Activated CD8-positive, alpha-beta memory T cell treated with anti-CD3 and anti-CD28 coated beads, Interleukin-2, amount 50 U/mL, for 48 hours (primary cell): ENCODE results near the gene N4BP2.

Experiments
- DNase-seq: peaks from one replicate; pipeline ENCODE4 v3.0.0-alpha.2; 2020

N4BP2 gene

DNA sequence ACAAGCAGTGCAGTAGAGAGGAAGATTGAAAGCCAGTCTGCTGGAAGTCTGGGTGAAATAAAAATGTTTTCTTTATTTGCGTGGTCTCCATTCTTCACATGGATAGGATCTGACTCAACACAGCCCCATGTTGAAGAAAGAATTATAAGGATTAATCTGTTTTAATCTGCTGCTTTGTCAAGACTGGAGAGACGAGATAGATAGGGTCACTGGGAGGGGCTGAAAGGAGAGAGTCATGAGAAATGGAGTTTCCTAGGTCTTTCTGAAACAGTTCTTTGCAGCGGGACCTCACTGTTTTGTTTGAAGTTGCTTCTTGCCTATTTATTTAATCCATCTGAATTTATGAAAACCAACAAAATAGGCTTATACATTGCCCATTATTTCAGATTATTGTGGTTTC lies 107.8 kb downstream of the N4BP2 start:
- no peak for DNase-seq

DNA sequence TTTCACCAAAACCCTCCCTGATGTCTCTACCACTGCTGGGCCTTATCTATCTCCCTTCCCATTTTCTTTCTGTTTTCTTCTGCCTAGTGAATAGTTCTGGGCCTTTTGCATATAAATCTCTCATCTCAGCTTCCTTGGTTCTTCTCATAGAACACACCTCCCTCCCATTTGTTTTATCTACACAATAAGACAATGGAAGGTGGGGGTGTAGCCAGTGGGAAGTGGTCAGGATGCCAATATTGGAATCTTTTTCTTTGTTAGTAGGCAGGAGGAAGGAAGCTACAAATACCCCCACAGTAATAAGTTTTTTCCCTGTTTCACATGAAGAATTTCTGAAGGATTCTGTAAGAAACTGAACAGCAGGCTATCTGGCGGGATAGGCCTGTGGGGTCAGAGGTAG lies 109.3 kb downstream of the N4BP2 start:
- no peak for DNase-seq

DNA sequence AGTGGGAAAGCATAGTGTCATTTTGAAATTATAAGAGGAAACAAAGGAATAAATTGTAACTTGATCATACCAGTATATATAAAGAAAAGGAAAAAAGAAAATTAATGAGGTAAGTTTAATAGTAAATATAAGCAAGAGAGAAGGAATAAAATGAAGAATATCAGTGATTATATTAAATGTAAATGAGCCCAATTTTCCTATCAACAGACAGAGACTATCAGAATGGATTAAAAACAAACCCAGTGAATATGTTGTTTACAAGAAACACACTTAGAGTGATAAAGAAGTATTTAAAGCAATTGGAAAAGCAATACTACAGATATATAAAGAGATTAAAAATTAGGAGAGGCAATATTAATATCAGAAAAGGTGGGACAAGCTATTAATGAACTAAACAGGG lies 111.4 kb downstream of the N4BP2 start:
- DNase-seq: no peak

DNA sequence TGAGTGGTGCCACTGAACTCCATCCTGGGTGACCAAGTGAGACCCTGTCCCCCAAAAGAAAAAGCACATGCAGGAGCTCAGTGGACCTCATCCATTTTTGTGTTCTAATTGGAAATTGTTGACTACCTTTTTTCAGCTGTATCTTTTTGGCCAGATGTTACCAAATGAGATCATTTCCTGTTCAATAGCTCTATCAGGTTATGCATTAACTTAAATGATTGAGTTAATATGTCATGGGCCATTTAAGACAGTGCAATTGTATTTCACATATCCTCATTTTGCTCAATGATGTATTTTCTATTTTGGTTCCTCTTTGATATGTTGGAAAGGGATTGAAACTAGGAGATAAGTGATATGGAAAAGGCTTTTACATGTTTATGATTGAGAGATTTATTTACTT lies 113.9 kb downstream of the N4BP2 start:
- DNase-seq: no peak

DNA sequence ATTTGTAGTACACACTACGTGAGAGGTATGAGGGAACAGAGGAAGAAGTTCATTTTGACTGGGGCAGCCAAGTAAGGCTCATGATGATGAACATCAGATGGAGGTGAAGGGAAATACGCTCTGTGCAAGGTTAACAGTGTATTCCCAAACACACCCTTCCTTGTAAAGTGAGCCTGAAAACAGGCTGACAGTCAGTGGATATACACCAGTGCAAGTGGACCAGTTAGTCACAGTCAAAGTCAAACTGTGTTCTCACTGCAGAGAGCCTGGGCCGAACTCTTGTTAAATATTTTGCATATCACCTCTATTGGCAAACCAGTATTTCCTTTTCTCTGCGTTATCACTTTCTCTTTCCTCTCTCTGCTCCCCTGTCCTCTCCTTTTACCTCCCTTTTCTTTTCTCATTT lies 116.8 kb downstream of the N4BP2 start:
- DNase-seq: no peak

DNA sequence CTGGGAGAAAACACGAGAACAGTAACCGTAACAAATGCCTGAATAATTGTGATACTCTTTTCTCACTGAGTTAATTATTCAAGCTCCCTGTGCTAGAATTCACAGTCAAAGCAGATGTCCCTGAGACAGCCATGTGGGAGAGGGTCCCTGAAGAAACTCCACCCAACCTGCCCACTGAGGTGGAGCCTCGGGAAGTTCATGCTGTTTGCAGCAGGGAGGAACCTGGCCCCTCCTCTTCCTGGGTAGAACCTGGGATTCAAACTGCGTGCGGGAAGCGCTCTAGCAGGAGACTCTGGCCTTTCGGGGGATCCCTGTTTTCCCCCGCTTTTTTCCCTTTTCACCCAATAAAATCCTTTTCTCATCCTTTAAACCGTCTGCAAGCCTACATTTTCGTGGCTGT lies 120.0 kb downstream of the N4BP2 start:
- DNase-seq: no peak

DNA sequence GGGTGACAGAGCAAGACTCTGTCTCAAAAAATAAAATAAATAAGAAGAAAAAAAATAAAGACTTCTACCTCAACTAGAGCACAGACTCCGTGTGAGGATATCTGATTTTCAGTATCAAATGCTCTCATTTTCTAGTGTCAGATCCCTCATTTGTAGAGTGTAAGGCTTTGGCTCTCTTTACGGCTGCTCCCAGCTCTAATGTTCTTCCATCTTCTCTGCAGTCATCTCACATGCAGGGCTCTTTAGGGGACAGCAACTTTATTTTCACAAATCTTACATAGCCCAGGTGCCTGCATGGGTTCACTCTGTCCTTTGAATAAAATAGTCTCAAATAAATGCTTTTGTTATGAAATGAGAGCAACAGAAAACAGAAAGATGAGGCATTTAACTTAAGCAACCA lies 120.9 kb downstream of the N4BP2 start:
- no peak for DNase-seq

DNA sequence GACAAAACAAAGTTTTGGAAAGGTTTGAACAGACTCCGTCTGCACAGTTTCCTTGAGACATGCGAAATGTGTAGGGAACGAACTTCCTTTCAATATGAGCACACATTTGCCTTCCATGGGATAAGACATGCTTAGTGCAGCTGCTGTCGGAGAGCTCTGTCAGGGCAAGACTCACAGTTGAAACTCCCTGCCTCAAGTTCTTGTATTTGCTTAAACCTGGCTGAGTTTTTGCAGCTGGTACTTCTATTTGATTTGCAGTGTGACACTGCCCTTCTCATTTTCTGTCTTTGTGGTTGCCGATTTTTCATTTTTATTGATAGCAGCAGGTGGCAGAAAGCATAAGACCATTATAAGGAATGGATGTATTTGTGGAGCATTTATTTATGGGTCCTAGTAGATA lies 122.0 kb downstream of the N4BP2 start:
- DNase-seq: no peak

DNA sequence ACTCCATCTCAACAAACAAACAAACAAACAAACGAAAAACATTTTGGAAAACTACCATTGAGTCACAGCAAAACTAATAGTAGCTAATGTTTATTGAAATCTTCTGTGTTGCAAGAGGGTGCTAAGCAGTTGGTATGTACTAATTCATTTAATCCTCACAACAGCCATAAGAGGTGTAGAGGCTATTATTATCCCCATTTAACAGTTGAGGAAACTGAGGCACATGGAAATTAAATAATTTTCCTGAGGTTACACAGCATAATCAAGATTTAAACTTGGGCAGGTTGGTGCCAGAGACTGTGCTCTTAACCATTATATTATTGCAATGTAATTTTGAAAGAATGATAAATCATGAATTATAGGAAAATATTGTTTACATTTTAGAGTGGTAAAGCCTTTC lies 122.7 kb downstream of the N4BP2 start:
- DNase-seq: no peak

DNA sequence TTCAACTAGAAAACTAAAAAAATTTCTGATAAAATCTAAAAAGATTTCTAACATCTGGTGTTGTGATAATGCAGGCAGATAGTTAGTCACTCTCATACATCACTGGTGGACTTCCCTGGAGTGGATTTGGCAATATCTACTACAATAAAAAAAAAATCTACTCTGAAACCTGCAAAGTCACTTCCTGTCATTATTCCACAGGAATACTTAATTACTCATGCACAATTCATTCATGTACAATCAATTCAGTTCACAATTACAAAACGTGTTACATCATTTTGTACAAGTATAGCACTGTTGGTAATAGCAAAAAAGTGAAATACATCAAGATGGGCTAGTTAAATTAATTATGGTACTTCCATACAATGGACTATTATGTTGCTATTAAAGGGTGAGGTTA lies 123.7 kb downstream of the N4BP2 start:
- no peak for DNase-seq

DNA sequence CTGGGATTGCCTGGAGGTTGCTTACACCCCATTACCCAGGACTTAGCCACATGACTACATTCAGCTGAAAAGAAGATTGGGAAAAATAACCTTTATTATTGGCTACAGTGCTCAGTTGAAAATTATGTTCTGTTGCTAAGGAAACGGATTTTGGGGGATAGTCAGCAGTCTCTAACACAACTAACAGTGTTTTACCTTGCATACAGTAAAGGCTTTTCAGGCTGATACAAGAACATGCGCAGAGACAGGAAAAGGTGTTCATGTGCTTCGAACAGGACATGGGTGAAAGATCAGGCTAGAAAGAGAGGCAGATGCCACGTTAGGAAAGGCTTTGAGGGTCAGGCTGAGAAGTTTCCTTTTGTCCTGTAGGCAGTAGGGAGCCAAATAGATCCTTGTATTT lies 125.4 kb downstream of the N4BP2 start:
- DNase-seq: no peak

DNA sequence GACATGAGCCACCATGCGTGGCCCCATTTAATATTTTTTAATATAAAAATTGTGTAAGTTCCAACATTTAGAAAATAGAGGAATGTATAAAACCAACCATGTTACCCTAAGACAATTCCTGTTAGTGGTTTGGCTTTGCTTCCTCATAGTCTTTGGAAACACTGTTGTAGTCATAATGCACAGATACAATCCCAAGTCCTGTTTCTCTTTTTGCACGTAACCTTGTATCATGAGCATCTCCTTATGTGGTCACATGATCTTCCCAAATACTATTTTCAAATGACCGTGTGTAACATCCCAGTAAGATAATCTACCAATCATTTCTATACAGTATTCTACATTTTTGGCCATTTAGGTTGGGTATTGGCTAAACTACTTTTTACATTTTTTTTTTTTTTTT lies 126.3 kb downstream of the N4BP2 start:
- DNase-seq: no peak

DNA sequence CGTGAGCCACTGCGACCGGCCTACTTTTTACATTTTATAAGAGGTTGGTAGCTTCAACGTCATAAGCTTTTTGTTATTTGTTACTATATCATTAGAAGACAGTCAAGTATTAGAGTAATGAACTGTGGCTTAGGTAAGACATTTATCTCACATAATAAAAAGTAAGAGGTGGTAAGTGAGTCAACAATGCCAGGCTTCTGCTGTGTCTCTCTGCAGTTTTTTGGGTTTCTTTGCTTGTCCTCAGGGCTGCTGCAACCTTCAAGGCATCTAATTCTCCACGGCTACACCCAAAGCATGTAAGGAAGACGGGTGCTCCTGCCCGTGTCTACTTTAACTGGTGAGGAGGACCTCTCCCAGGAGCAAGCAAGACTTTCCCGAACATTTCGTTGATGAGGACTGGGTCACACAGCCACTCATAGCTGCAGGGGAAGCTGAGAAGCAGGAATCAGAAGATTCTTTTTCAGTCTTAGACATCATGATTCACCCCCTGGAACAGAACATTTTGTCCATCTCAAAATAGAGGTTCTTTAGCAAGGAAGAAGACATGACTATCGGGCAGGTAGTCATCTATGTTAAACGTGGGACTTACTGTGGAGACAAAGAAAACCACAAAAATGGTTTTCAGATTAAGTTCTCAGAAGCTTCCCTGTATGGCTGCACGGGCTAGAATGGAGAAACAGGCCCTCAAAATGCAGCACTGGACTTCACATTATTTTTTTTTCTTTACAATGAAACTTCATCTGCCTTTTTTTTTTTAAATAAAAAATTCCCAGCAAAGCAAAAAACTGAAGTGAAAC lies 127.2 kb downstream of the N4BP2 start:
- no peak for DNase-seq

DNA sequence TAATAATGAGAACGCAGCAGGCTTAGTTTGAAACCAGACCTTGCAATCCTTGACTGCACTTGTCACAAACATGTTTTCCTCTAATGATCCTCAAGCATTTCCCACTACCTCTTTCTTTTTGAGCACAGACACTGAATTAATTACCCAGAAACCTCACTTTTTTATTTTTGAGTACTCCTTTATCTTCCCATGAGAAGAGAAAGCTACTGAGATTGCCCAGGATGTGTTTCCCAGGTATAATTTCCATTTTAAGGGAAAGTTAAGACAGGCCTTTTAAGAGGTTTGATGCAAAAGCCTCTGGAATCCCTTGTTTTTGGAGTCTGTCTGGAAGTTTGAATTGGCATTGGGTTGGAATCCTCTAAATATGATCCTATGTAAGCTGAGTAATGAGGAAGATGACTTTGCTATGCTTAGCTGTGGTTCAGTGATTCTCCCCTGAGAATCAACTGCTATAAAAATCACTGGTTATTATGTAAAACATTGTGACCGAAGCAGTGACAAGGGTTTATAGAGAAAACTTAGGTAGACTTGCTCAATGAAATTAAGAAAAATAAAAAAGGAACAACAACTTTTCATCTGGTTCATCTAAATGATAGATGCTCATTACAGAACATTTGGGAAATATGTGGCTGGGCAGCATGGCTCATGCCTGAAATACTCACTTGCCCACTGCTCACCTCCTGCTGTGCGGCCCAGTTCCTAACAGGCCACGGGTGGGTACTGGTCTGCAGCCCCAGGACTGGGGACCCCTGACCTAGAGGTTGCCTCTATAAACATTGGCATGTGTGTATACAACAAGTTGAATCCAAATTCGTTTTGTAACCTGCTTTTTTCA lies 129.4 kb downstream of the N4BP2 start:
- DNase-seq: no peak

DNA sequence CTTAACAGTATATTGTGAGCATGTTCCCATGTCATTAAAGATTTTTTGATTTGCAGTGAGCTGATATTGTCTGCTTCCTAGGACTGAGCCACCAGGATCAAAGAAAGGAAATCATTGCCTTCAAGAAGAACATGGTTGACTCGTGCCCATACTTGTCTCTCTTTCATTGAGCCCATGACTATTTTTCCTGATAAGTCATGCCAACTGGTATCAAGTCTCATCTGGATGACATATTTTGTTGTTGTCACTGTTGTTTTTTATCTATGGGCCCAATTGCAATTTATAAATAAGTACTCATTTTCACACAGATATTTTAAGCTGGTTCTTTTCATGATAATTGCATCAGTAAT lies 130.0 kb downstream of the N4BP2 start:
- DNase-seq: no peak

DNA sequence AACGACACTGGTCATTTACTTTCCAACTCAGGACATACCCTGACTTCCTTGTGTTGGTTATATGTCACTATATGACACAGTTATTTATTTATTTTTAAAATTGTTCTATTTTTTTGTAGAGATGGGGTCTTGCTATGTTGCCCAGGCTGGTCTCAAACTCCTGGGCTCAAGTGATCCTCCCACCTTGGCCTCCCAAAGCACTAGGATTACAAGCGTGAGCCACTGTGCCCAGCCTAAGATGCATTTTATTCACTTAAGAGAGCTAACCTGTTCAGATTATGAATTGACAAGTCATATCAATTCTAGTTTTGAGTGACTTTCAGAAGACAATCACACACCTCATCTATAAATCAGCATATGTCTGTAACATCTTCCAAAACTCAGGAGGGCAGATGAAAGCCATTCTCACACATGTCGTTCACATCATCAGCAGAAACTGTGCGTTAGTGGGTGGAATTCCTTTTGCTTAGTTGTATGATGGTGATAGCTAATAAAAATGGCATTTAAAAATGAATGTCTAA lies 130.8 kb downstream of the N4BP2 start:
- DNase-seq: no peak

DNA sequence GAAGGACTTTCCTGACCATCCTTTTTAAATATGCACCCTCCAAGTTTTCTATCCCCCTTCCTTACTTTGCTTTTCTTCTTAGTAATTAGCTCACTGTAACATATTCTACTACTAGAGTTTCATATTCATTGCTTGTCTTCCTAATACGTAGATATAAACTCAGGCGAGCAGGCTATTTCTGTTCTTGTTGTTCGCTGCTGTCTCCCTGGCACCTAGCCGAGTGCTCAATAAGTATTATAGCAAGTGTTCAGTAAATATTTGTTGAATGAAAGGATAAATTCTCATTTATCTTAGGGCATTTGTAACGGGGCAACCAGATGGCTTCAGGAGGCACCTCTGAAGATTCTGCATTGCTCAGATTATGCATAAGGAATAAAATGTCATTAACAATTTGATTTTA lies 133.4 kb downstream of the N4BP2 start:
- no peak for DNase-seq

DNA sequence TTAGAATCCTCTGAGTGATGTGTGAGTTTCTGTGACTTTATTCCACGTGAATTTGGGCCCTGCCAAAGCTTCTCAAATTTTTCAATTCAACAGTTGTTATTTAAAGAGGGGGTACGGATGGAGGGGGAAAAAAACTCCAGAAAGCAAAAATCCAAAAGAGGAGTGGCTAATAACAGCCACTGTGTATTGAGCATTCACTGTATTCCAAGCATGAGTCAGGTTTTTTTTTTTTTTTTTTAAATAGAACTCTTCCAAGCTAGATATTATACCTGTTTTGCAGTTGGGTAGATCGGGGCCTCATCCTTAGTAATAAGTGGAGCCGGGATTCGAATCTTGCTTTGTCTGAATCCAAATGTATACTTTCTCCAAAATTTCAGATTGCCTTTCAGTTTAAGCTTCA lies 133.8 kb downstream of the N4BP2 start:
- no peak for DNase-seq

DNA sequence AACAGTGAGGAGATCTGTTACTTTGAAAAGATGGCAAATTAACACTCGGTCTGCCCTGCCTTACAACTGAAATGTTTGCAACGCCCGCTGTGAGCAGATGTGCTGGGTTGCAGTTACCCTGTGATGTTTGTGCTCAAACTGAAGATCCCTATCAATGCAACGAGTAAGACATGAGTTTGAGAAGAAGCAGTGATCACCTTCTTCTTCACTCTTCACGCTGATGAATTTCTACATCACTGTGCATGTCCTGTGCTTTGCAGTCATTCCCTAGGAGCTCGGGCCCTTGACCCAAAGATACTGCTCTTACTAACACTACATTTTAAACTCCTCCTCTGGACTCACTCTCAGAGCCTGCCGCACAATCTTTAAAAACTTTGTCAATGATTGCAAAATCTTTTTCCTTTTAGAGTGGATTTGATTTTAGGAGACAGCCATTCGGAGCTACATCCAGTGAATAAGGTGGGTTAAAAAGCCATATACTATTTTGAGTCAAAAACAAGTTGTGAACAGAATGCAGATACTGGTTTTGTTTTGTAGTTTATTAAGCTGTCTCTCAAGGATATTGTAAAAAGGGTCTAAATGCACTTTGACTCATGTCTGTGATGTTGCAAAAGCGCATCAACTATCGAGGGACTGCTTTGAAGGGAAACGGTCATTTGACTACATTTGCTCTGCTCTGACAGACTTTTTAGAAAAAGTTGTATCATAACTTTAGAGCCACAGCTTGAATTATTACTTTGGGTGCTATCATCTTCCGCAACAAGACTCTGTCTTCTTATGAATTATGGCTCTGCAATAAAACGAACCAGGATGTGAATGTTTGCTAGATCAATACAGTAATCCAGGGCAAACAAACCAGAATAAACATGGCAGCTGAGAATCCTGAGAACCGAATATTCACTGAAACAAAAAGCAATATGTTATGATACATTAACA lies 134.5 kb downstream of the N4BP2 start:
- no peak for DNase-seq

DNA sequence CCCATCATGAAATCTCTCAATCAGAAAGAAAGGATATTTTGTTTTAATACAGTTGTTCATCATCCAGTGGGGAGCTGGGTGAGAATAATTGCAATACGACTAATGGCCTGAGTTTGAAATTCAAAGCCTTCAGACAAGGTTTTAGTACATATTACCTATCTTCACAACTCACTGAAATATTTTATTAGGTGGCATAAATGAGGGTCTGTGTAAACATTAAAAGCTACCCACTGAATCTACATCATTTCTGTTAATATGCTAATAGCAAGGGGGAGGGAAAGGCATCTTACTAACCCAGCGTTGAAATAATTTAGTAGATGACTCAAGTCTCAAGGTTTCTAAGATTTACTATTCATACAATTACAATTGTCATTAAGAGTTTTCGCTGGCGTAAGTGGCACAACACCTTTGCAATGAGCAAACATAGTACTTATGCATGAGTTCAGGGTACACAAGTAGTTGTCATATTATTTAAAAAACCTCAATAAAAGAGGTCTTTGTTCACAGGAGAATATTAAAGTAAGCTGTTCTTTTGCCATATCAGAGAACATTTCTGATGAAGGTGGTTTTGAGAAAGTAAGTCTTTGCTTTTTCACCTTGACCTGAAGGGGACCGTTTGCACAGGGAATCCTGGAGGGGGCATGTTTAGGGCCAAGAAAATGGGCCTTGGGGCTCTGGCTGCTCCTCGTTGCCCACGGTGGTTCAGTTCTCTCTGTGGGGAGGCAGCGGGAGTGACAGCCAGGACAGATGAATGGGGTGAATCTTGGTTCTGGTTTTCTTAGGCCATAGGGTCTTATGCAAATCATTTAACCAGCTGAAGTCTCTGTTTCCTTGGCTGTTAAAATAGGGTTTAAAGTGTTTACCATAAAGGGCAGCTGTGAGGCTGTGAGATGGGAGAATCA lies 135.7 kb downstream of the N4BP2 start:
- DNase-seq: no peak

DNA sequence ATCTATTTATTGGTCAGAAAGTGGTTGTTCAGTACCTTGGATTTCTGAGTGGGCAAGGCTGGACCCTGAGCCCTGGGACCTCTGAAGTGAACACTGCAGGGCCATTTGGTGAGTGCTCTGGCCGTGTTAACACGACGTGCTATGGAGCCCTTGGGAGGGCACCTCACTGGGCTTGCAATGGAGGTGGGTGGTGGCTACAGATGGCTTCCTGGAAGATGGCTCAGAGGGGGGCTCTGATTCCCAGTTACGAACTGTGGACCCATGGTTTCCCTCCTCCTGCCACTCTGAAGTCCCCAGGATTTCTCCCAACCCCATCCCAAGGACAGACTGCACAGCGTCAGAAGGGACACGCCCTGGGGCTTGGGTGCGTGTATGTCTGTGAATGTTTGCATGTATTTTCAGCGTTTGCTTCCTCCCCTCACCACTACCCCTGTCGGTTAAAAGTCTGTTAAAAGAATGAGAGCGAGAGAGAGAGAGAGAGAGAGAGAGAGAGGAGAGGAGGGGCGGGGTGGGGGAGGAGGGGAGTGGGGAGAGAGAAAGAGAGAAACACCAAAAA lies 136.4 kb downstream of the N4BP2 start:
- DNase-seq: no peak

DNA sequence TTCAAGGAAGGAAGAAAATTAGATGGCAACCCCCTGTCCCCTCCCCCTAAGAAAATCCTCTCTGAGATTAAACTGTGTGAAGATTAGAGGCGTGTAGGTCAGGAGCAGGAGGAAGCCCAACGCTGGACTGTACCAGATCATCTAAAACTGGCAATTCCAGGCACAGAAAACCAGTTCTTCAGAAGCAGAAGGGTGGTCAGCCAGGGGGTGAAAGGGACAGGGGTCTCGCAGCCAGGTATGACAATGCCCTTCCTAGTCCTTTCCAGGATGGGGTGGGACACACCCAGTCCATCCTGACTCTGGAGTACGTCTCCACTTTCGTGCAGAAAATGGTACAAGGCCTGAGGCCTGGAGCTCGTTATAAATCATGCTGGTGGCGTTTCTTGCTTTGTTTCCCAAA lies 136.9 kb downstream of the N4BP2 start:
- DNase-seq: no peak
